ENCODE results near the gene C1GALT1C1.
"Not testable (repeated sequence)": the region's sequence is repeated elsewhere in the genome, so short reads cannot be mapped to it uniquely, and the experiment has no call there.

DNA sequence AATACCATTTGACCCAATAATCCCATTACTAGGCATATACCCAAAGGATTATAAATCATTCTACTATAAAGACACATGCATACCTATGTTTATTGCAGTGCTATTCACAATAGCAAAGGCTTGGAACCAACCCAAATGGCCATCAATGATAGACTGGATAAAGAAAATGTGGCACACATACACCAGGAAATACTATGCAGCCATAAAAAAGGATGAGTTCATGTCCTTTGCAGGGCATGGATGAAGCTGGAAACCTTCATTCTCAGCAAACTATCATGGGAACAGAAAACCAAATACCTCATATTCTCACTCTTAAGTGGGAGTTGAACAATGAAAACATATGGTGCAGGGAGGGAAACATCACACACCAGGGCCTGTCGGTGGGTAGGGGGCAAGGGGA, 22.4 kb upstream of the C1GALT1C1 start:
- not testable (repeated sequence) for TF ChIP-seq EZH2 (IDR thresholded peaks at IDR 0.05; ENCODE audit: low read depth, unreplicated experiment); POLR2AphosphoS5 (IDR thresholded peaks at IDR 0.05; ENCODE audit: low read depth); EZH2phosphoT487 (IDR thresholded peaks at IDR 0.05; ENCODE audit: unreplicated experiment); CREB1 (CRISPR knock-in tag; IDR thresholded peaks at IDR 0.05; ENCODE audit: low read depth); ZNF331 (CRISPR knock-in tag; IDR thresholded peaks at IDR 0.05; ENCODE audit: low read depth); JUNB (IDR thresholded peaks at IDR 0.05; ENCODE audit: unreplicated experiment)
- TF ChIP-seq, protein P1, sequence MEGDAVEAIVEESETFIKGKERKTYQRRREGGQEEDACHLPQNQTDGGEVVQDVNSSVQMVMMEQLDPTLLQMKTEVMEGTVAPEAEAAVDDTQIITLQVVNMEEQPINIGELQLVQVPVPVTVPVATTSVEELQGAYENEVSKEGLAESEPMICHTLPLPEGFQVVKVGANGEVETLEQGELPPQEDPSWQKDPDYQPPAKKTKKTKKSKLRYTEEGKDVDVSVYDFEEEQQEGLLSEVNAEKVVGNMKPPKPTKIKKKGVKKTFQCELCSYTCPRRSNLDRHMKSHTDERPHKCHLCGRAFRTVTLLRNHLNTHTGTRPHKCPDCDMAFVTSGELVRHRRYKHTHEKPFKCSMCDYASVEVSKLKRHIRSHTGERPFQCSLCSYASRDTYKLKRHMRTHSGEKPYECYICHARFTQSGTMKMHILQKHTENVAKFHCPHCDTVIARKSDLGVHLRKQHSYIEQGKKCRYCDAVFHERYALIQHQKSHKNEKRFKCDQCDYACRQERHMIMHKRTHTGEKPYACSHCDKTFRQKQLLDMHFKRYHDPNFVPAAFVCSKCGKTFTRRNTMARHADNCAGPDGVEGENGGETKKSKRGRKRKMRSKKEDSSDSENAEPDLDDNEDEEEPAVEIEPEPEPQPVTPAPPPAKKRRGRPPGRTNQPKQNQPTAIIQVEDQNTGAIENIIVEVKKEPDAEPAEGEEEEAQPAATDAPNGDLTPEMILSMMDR (conservative IDR thresholded peaks at IDR 0.05; ENCODE audit: low read depth in 2 of 2), result not testable (repeated sequence)
- TF ChIP-seq, protein P2, sequence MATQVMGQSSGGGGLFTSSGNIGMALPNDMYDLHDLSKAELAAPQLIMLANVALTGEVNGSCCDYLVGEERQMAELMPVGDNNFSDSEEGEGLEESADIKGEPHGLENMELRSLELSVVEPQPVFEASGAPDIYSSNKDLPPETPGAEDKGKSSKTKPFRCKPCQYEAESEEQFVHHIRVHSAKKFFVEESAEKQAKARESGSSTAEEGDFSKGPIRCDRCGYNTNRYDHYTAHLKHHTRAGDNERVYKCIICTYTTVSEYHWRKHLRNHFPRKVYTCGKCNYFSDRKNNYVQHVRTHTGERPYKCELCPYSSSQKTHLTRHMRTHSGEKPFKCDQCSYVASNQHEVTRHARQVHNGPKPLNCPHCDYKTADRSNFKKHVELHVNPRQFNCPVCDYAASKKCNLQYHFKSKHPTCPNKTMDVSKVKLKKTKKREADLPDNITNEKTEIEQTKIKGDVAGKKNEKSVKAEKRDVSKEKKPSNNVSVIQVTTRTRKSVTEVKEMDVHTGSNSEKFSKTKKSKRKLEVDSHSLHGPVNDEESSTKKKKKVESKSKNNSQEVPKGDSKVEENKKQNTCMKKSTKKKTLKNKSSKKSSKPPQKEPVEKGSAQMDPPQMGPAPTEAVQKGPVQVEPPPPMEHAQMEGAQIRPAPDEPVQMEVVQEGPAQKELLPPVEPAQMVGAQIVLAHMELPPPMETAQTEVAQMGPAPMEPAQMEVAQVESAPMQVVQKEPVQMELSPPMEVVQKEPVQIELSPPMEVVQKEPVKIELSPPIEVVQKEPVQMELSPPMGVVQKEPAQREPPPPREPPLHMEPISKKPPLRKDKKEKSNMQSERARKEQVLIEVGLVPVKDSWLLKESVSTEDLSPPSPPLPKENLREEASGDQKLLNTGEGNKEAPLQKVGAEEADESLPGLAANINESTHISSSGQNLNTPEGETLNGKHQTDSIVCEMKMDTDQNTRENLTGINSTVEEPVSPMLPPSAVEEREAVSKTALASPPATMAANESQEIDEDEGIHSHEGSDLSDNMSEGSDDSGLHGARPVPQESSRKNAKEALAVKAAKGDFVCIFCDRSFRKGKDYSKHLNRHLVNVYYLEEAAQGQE (IDR thresholded peaks at IDR 0.05; ENCODE audit: unreplicated experiment), result not testable (repeated sequence)

Data from GM23338 (cell line).